AG04449 (cell line): Measurements from ENCODE around the gene HCRTR1.
"Not testable (repeated sequence)": the region's sequence is repeated elsewhere in the genome, so short reads cannot be mapped to it uniquely, and the experiment has no call there.

Experiments used
- CTCF ChIA-PET: fragments of 350-600 bp; formaldehyde crosslinking; extraction: SDS; loops from one replicate; lab custom pipeline; 2021; ENCODE audit warnings: antibody characterized with exemption; lab: Yijun Ruan, JAX
- POLR2A ChIA-PET: fragments of 400-600, 350-600 bp; formaldehyde crosslinking; extraction: SDS; loops from one replicate; lab custom pipeline; 2020; ENCODE audit warnings: antibody characterized with exemption, inconsistent platforms; lab: Yijun Ruan, JAX
- DNase-seq: peaks from one replicate; pipeline ENCODE4 v3.0.0-alpha.2; 2010; ENCODE audit warnings: low read depth, low spot score
- H3K4me3 ChIP-seq: 2 replicates; pipeline ENCODE4 v1.5.1; 2011; ENCODE audit warnings: low read depth, mild to moderate bottlenecking, control low read depth, low read length
- CTCF ChIP-seq: IDR thresholded peaks from one replicate; pipeline ENCODE4 v1.5.1; 2011; ENCODE audit warnings: mild to moderate bottlenecking, moderate library complexity, low read length, control low read depth, inconsistent platforms; ENCODE audit not compliant: insufficient read depth; ENCODE audit errors: missing control alignments

HCRTR1 gene

GRCh38 chr1:31584869-31585735, 32.4 kb upstream of the HCRTR1 start:
- DNase-seq = no peak
- POLR2A ChIA-PET = no interaction called here
- TF ChIP-seq CTCF = no peak
- CTCF ChIA-PET = interaction anchor here (0.6 to 15.8 kb wide), 7 partner anchors 8 to 476 kb away, joined by 3 to 327 read pairs (median 5); no protein-coding TSS in a partner anchor
- H3K4me3 ChIP-seq = no peak overlapping the region

DNA sequence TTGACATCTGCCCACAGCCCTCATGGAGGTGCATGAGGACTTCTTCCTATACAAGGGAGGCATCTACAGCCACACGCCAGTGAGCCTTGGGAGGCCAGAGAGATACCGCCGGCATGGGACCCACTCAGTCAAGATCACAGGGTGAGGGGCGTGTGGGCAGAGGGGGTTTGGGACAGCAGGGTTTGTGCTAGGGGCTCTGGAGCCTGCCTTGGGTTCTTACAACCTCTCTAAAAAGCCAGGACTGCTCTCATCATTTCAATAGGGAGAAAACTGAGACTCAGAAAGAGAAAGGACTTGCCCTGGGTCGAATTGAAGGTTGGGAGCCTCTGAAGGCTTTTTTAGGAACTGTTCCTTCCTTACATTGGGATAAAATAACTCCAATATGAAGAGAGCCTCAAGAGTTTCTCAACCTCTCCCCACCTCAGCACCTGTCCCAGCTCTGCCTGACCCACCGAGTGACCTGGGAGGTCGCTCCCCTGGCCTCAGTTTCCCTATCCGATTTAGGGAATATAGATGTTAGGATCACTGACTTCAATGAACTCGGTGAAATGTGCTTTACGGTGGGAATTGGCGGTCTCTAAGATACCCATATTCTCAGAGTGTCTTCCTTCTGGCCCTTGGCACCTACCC, 31.6 kb upstream of the HCRTR1 start:
- no peak for TF ChIP-seq CTCF
- no peak overlapping the region for H3K4me3 ChIP-seq

GRCh38 chr1:31586376-31587327, 30.8 kb upstream of the HCRTR1 start:
- H3K4me3 ChIP-seq = no peak overlapping the region
- TF ChIP-seq CTCF = no peak
- CTCF ChIA-PET = interaction anchor here (1.3 to 15.8 kb wide), 4 partner anchors 8 to 130 kb away, joined by 4 to 327 read pairs (median 14); no protein-coding TSS in a partner anchor

More for the DNA sequence above, 31.6 kb upstream of the HCRTR1 start:
- ChIA-PET POLR2A (no interaction called here), CTCF (interaction anchor here (0.6 to 15.8 kb wide), 5 partner anchors 7 to 477 kb away, joined by 3 to 327 read pairs (median 13); no protein-coding TSS in a partner anchor)
- no peak for DNase-seq

GRCh38 chr1:31587328-31587699, 30.2 kb upstream of the HCRTR1 start:
- DNase-seq, POLR2A ChIA-PET, H3K4me3 ChIP-seq: not testable (repeated sequence)
- CTCF ChIA-PET = interaction anchor here (0.9 to 15.8 kb wide), 7 partner anchors 8 to 129 kb away, joined by 3 to 327 read pairs (median 5); no protein-coding TSS in a partner anchor

More at GRCh38 chr1:31586376-31587327, 30.8 kb upstream of the HCRTR1 start:
- POLR2A ChIA-PET = no interaction called here
- DNase-seq = no peak

DNA sequence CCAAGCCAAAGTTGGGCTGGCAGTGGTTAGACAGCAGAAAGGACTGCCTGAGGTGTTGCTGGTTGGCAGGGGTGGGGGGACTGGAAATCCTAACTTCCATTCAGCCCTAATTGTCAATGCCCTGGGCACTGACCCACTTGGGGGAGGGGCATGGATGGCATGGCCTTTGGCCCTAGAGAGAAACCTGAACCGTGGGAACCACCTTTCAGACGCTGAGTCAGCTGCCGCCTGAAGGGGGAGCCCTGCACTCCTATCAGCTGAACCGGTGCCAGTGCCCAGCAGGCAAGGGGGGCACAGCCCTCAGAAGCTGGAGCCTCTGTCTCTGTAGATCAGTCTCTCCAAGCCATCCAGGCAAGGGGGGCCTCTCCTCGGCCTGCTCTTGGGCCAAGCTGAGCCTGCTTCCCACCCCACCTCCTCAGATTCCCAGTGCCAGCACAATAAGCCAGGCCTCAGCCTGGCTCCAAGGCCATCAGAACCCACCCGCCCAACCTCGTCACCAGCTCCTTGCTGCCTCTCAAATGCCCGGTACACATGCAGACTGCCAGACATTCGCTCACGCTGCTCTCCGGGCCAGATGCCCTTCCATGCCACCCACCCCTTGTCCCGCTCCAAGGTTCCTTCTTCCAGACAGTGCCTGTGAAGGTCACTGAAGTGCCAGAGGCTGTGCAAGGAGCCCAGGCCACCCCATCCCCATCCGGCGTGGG, 29.6 kb upstream of the HCRTR1 start:
- CTCF ChIA-PET = interaction anchor here (0.8 to 15.8 kb wide), 8 partner anchors 9 to 201 kb away, joined by 3 to 327 read pairs (median 4); no protein-coding TSS in a partner anchor
- no peak overlapping the region for H3K4me3 ChIP-seq
- DNase-seq = no peak
- peak; percentile 83 for TF ChIP-seq CTCF
- POLR2A ChIA-PET = no interaction called here
